NCI-H1694 (cell line): Measurements from ENCODE around the gene DENND5A.
"Not testable (repeated sequence)": the region's sequence is repeated elsewhere in the genome, so short reads cannot be mapped to it uniquely, and the experiment has no call there.

Experiments used
- DNase-seq: peaks from one replicate; lab custom pipeline; 2025; lab: John Stamatoyannopoulos, UW

DENND5A gene

DNA sequence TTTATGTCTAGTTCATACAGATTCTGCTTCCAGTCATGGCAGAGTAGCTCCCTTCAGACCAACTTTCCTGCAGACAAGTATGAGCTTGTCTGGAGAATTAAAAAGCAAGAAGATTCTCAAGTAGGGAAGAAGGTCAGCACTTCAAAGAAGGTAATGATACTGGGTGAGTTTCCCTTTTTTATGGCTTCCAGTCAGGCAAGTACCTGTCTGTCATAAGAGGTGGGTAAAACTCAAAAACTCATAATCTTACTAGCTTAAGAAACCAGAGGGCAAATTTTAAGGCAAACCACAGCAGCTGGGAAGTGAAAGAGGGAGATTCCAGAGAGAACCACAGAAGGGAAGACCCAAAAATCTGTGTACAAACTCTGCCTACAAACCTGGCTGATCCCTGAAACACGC, 54.2 kb downstream of the DENND5A start:
- no peak for DNase-seq

DNA sequence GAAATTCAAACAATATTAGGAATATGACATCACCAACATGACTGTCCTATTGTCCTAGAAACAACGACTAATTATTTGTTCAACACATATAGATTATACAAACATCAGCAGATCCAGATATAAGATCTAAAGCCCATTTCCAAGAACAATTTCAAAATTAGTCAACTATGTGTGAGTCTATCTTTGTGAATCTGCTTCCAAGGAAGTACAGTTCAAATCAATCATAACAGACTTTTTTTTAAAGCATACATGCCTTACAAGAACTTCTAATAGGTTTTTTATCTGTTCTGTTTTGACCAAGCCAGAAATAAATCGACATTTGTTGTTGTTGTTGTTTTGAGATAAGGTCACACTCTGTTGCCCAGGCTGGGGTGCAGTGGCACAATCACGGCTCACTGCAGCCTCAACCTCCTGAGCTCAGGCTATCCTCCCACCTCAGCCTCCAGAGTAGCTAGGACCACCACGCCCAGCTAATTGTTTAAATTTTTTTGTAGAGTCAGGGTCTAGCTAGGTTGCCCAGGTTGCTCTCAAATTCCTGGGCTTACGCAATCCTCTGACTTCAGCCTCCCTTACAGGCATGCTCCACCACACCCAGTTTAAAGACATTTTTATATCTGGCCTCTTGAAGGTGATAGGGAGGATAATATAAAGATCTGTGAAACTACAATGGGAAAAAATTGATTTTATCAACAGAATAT, 54.8 kb downstream of the DENND5A start:
- DNase-seq: no peak

DNA sequence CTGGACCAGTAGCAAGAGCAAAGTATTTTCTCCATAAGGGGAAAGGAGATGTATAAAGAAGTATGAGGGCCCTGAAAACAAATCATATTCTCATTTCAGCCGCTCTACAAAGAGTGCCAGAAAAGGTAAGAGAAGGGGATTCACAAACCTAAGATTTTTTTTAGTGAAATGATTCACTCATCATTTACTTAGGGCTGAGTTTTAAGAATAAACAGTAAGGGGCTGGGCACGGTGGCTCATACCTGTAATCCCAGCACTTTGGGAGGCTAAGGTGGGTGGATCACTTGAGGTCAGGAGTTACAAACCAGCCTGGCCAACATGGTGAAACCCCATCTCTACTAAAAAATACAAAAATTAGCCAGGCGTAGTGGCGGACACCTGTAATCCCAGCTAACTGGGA, 55.5 kb downstream of the DENND5A start:
- not testable (repeated sequence) for DNase-seq

DNA sequence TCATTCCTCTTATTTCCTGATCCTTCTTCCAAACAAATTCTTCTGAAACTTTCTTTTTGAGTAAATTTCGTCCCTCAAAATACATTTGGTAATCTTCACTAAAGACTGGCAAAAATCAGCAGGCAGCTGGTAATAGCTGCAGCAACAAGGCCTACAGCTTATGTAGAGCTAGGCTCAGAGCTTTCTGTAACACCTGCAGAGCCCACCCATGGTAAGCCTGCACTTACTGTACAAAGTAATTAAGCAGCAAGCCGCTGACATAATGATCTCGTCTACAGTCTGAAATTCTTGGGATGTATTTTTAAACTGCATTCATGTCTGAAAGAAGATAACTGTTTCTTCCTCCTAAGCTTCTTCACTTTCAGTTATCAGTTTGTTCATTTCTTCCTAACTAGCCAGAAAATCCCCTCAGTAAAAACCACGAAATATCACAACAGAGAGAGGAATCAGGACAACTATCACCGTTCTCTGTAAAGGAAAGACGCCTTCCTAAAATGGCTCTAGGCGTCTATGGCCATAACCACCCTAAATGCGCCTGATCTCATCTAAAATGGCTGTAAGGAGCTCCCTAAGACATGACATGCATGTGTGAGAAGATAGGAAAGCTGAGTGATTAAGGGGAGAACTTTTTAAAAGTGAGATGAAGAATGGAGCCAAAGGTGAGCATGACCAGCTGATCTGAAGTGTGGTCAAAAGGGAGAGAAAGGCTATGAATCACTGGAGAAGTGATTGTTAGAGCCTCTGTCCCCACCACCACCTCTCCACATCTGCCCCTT, 56.2 kb downstream of the DENND5A start:
- DNase-seq: no peak

DNA sequence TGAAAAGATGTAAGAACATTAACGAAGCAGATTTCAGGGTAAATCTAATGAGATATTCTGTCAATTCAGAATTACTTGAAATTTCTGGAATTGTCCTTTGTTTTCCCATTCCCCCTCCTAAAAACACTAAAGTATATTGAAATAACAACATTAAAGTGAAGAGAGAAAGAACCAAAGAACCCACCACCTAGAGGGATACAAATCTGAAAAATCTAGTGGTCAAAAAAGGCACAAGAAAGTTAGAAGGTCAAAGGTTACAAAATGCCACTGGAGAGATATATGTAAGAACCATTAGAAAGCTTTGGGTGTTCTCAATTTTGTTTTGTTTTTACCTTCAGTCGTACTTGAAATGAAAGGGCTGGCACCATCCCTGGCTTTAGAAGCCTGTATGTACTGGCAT, 57.9 kb downstream of the DENND5A start:
- DNase-seq: no peak

DNA sequence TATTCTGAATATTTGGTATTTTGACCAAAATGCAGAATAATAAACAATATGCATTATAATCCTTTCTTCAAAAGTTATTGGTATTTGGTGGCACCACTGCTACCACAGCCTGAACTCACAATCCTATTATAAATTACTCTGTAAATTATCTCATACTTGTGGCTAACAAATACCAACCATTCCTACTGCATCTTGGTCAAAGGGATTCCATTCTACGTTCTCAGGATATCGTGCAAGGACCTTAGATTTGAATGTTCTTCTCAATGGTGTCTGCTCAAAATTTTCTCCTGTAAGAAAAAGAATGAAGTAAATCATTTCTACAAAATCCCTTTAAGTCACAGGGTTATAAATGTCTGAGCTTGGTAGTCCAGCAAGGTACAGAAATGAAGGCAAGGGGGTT, 58.7 kb downstream of the DENND5A start:
- DNase-seq: no peak

DNA sequence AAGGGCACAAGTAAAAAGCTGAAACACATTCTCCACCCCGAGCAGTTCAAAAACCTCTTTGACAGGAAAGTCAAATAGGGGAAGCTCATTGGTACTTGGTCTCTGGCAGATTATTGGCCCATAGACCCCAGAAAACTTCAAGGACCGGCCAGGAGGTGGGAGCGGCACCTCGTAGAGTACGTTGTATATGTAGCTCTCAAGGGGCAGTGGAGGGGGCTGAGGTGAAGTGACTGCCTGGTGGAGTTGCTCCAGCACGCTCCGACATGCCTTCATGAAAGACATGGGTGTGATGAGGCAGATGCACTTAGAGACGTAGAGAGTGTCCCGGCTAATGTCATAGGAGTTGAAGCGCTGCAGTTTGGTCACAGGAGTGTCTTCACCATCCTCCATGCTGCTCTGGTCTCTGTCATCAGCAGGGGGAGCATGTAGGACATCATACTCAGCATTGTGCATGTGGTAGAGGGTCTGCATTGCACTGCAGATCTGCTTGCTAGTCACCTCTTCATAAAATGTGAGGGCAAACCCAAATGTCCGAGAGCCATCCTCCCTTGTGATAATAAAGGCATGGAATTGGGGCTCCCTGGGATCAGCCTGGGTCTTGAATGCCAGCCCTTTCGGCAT, 61.3 kb downstream of the DENND5A start:
- DNase-seq: no peak

DNA sequence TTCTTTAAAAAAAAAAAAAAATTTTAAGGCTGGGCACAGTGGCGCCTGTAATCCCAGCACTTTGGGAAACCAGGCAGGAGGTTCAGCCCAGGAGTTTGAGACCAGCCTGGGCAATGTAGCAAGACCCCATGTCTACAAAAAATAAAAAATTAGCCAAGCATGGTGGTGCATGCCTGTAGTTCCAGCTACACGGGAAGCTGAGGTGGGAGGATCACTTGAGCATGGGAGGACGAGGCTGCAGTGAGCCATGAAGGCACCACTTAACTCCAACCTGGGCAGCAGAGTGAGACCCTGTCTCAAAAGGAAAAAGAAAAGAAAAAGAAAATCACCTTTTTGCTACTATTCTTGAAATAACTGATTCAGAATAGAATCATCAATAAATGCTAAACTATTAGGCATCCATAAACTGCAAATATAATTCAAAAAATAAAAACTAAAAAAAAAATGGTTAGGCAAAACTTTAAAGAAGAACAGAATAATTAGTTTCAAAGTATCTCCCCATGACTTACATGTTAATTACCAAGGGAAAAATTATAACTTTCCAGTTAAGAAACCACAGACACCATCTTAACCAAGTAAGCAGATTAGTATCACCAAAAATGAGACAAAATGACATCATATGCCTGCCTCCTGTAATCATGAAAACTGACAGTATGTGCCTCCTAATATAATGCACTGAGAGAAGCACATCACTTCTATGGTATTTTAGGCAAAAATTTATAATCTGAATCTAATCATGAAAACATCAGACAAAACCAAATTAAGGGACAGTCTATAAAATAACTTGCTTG, 63.6 kb downstream of the DENND5A start:
- no peak for DNase-seq

DNA sequence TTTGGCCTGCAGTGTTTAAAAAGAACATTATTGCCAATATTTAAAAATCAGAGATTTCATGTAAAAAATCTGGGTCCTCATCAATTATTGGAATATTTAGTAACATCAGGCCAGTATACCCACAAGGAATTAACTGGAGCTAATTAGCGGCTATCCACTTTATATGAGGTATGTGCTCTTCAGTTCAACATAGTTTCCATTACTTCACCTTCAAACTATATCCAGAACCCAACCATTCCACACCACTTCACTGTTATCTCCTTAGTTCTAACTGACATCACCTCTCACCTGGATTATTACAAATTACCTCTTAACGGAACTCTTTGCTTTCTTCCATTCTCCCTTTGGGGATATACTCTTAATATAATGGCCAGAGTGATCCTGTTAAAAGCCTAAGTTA, 64.7 kb downstream of the DENND5A start:
- DNase-seq: no peak

DNA sequence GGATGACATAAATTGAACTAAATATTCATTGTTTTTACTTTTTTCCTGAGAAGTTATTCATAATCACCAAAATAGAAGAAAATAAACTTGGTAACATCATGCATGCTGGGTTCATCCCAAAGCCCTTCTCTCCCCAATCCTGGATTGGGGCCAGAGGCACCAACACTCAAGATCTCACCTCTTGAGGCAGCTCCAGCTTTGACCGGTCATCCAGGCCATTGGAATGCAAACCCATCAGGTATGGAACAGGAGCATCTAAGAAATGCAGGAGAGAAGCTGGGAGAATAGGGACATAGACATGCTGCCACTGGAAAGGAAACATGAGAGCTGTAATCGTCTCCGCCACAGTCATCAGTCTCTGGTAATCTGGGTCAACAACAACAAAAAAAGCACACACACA, 71.8 kb downstream of the DENND5A start:
- DNase-seq: no peak

DNA sequence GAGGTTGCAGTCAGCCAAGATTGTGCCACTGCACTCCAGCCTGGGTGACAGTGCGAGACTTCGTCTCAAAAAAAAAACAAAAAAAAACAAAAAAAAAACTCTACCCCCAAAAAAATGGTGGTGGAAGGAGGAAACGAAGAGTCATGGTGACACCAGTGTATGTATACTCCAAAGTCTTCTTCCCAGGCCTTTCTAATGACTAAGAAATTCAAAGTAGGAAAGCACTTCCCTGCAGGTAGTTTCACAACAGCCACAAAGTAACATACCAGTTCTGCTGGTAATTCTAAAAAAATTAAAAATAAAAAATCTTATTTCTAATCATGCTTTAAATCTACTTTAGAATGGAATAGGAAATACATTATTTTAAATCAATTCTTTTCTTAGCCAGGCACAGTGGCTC, 72.6 kb downstream of the DENND5A start:
- DNase-seq: no peak

DNA sequence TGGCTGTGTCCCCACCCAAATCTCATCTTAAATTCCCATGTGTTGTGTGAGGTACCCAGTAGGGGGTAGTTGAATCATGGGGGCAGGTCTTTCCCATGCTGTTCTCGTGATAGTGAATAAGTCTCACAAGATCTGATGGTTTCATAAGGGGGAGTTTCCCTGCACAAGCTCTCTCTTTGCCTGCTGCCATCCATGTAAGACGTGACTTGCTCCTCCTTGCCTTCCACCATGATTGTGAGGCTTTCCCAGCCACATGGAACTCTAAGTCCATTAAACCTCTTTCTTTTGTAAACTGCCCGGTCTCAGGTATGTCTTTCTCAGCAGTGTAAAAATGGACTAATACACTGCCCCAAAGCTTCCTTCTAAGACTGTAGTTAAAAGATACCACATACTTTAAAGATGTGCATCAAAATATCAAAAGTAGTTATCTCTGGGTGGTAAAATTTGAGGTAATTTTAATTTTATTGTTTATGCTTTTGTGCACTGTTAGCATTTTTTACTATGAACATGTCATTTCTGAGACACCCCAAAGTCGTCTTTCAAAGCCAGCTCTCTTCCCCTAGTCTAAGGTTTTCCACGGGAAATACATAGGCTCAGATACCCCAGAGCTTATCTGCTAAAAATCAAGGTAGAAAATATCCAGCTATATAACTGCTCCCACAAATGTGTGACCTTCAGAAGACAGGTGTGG, 74.7 kb downstream of the DENND5A start:
- DNase-seq: not testable (repeated sequence)

DNA sequence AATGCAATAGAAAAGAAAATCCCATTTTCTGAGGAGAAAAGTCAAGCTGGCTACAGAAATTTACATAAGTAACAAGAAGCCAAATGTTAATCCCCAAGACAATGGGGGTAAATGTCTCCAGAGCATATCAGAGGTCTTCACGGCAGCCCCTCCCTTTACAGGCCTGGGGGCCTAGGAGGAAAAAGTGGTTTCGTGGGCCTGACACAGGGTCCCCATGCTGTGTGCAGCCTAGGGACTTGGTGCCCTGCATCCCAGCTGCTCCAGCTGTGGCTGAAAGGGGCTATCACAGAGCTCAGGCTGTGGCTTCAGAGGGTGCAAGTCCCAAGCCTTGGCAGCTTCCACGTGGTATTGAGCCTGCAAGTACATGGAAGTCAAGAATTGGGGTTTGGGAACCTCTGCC, 76.3 kb downstream of the DENND5A start:
- DNase-seq: not testable (repeated sequence)

DNA sequence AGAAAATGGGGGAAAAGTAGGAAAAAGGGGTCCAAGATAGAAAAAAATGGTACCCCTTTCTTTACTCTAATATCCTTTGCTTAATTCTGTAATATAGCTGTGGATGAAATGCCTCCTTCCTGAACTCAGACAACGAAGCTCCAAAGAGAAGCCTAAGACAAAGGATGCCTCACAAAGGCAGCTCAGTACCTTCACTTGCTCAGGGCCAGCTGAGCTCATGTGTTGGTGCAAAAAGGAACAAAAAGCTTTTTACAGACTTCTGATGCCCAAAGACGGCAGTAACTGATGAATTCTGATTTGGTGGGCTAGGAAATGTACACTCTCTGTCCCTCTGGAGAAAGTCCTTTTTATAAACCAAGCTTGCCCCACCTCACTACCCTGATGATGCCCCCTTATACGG, 77.5 kb downstream of the DENND5A start:
- no peak for DNase-seq

DNA sequence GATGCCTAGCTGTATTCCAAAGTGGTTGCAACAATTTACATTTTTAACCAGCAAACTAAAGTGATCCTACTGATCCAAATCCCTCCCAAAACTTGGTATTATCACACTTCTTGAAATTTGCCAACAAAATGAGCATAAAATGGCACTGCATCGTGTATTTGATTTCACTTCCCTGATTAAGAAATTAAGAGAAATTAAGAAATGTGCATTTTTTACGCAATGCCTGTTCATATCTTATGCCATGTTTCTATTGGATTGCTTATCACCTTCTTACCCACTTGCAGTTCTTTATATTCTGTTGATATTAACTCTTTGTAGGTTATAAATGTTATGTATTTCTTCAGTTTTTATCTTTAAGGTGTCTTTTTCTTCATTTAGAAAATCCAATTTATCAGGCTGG, 80.6 kb downstream of the DENND5A start:
- no peak for DNase-seq

DNA sequence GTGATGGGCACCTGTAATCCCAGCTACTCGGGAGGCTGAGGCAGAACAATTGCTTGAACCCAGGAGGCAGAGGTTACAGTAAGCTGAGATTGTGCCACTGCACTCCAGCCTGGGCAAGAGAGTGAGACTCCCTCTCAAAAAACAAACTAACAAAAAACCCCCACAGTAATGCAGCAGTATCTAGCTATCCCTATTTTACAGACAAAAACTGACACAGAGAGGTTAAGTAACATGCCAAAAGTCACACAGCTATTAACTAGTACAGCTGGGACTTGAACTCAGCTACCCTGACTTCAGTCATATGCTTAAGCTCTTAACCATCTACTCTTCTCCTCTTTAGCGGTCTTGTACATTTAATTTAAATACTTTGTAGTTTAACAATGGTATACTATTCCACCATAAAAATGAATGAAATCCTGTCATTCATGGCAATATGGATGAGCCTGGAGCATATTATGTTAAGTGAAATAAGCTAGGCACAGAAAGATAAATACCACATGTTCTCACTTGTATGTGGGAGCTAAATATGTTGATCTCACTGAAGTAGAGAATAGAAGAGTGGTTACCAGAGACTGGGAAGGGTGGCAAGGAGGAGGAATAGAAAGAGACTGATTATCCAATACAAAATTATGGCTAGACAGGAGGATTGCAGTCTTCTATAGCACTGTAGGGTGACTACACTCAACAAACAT, 82.8 kb downstream of the DENND5A start:
- no peak for DNase-seq

DNA sequence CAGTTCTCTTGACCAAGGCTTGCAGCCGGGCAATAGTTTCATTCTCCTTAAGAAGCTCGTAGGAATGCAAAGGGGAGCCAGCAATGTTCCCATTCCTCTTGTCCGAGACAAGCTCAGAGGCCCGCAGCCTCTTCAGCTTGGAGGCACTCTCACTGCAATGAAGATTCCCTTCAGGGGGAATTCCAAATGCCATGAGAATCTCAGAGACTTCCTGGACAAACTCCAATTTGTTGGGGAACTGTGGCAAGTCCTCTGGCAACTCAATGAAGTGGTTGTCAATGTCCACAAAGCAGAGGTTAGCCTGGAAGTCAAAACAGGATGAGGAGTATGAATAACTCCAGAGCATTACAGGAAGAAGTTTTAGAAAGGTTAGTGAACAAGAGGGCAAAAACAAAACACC, 84.4 kb downstream of the DENND5A start:
- no peak for DNase-seq

DNA sequence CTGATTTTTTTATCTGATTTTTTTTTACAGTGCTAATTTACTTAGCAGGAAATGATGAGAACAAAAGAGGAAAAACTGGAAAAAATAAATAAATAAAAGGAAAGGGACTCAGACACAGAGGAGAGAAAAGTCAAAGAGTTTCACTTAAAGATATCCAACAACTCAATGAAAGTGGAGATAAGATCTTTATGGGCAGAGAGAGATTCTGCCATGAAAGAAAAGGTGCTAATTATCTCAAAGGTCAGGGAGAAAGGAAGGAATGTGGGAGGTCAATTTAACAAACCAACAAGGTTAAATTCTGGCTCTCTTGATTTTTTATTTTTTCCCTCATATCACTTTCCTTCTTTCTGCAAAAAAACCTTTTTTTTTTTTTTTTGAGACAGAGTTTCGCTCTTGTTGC, 86.0 kb downstream of the DENND5A start:
- no peak for DNase-seq

DNA sequence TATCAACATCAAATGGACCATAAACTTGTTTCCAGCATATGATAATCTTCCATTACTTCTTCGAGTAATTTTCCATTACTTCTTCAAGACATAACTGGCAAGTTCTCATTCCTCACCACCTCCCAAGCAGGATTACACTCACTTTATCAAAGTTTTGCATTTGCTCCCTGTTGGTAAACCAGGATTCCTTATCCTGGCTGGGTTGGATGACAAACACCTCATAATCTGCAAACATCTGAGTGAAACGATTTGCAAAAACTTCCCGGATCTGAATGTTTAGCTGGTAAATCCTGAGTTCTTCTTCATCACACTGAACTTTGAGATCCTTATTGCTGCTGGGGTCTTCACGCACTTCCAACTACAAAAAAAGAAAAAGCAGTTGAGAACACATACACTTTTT, 86.4 kb downstream of the DENND5A start:
- no peak for DNase-seq

DNA sequence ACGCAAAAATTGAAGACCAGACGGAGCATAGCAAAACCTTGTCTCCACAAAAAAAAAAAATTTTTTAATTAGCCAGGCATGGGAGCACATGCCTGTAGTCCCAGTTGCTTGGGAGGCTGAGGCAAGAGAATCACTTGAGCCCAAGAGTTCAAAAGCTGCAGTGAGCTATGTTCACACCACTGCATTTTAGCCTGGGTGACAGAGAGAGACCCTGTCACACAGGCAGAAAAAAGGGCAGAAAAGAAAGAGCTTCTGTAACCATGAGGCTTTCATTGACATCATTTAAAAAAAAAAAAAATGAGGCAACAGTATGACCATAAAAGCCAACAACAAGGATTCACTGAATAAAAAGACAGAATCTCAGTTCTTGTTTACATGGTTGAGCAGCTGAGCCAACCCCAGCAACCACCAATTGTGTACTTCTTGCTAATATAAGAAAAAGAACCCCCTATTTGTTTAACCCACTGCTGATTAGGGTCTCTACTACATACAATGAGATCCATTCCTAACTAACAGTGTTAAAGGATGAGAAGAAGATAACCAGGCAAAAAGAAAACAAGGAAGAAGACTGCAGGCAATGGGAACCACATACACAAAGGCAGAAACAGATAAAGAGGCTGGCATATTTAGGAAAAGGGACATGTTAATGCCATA, 87.6 kb downstream of the DENND5A start:
- no peak for DNase-seq

DNA sequence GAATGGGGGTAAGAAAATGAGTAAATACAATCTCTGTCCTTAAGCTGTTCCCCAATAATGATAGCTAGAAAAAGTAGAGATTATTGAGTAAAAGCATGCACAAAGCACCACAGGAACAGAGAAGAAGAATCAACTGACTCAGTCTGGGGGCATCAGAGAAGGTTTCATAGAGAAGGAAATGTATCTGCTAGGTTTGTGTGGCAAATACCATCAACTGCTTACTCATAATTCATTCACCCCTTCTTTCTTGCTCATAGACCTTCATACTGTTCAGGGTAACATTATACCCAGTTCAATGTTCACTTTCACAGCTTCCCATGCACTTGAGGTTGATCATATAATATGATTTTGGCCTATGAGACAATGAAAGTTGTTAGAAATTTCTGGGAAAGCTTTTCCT, 88.6 kb downstream of the DENND5A start:
- DNase-seq: no peak
